ENCODE results near the gene SNTG2. TPM values are rescaled to one million over a fixed set of nuclear protein-coding genes. Genes with fewer than 3 reads are reported as not detected.

The SNTG2 gene
- polyA plus RNA-seq, 2 donors: 0.26 to 0.33 TPM

DNA sequence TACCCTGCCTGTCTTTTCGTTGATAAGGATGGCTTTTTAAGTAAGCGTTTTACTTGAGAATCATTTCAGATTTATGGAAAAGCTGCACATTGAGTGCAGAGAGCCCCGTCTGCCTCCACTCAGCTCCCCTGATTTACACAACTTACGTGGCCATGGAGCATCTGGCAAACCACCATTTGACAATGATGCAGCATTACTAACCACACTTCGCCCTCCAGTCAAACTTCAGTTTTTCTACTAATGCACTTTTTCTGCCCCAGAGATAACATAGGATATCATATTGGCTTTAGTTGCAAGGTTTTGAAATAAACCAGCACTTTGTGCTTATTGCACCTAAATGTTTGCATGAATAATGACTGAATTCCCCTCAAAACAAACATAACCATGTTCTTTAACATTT lies 297.5 kb downstream of the SNTG2 start:
- no peak overlapping the region for H3K4me3 ChIP-seq (ENCODE audit: low read depth in 1 of 2, low read length in 2 of 2)
- H3K27ac ChIP-seq (ENCODE audit: low read depth in 2 of 2, low read length in 1 of 2): no peak overlapping the region
- H3K9me3 ChIP-seq (ENCODE audit: control insufficient read depth in 2 of 2, insufficient read depth in 1 of 2, low read depth in 1 of 2, low read length in 1 of 2): peaks cover 0 to 5% of the 10 kb centered on the region in 2 donors
- H3K27me3 ChIP-seq (ENCODE audit: control insufficient read depth in 1 of 2, insufficient read depth in 2 of 2, low read length in 2 of 2): no peaks in the 10 kb centered on the region
- WGBS, 2 donors: 70 to 72% methylated on average over 5 of the region's 5 CpGs
- no peaks in the 10 kb centered on the region for H3K4me1 ChIP-seq (ENCODE audit: control insufficient read depth in 2 of 2, insufficient read depth in 2 of 2, low read length in 1 of 2)
- no peaks in the 10 kb centered on the region for H3K36me3 ChIP-seq (ENCODE audit: control insufficient read depth in 2 of 2, insufficient read depth in 2 of 2, low read length in 1 of 2)

DNA sequence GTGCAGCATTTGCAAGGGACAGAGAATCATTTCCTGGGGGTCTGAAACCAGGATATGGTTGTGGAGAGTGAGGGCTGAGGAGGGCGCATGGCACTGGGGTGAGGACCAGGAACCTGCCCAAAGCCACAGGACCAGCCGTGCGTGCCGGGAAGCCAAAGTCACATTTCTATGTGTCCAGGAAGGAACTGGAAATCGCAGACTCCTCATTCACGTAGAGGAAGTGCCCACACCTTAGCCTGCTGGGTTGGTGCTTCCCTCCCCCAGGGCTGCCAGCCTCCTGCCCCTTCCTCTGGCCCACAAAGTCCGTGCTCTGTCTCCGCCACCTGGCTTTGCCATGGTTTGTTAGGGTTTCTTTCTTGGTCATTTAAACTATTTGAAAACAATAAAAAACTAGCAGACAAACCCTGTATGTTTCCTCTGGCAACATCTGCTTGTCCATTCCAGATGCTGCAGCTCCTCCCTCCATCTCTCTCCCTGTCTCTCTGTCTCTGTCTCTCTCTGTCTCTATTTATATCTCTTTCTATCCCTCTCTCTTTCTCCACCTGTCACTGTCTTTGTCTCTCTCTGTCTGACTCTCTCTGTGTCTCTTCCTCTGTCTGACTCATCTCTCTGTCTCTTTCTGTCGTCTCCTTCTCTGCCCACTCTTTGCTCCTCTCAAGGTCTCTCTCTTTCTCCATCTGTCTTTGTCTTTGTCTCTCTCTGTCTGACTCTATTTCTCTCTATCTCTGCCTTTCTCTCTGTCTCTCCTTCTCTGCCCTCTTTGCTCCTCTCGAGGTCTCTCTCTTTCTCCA lies 299.4 kb downstream of the SNTG2 start:
- H3K4me1 ChIP-seq (ENCODE audit: control insufficient read depth in 2 of 2, insufficient read depth in 2 of 2, low read length in 1 of 2): no peaks in the 10 kb centered on the region
- no peak overlapping the region for H3K4me3 ChIP-seq (ENCODE audit: low read depth in 1 of 2, low read length in 2 of 2)
- no peak overlapping the region for H3K27ac ChIP-seq (ENCODE audit: low read depth in 2 of 2, low read length in 1 of 2)
- H3K27me3 ChIP-seq (ENCODE audit: control insufficient read depth in 1 of 2, insufficient read depth in 2 of 2, low read length in 2 of 2): no peaks in the 10 kb centered on the region
- H3K9me3 ChIP-seq (ENCODE audit: control insufficient read depth in 2 of 2, insufficient read depth in 1 of 2, low read depth in 1 of 2, low read length in 1 of 2): peaks cover 0 to 5% of the 10 kb centered on the region in 2 donors
- no peaks in the 10 kb centered on the region for H3K36me3 ChIP-seq (ENCODE audit: control insufficient read depth in 2 of 2, insufficient read depth in 2 of 2, low read length in 1 of 2)
- WGBS, 2 donors: 63 to 68% methylated on average over 10 of the region's 10 CpGs

- Histone ChIP-seq H3K27me3 (ENCODE audit: control insufficient read depth in 1 of 2, insufficient read depth in 2 of 2, low read length in 2 of 2) (no peaks in the 10 kb centered on the region), H3K4me1 (ENCODE audit: control insufficient read depth in 2 of 2, insufficient read depth in 2 of 2, low read length in 1 of 2) (no peaks in the 10 kb centered on the region), H3K4me3 (ENCODE audit: low read depth in 1 of 2, low read length in 2 of 2) (no peak overlapping the region), H3K27ac (ENCODE audit: low read depth in 2 of 2, low read length in 1 of 2) (no peak overlapping the region), H3K9me3 (ENCODE audit: control insufficient read depth in 2 of 2, insufficient read depth in 1 of 2, low read depth in 1 of 2, low read length in 1 of 2) (peaks cover 0 to 5% of the 10 kb centered on the region in 2 donors), H3K36me3 (ENCODE audit: control insufficient read depth in 2 of 2, insufficient read depth in 2 of 2, low read length in 1 of 2) (no peaks in the 10 kb centered on the region)
- whole genome bisulfite sequencing, 2 donors: 89 to 90% methylated on average over 5 of the region's 5 CpGs
Observed at GRCh38 chr2:1251520-1251919, 300.9 kb downstream of the SNTG2 start.

DNA sequence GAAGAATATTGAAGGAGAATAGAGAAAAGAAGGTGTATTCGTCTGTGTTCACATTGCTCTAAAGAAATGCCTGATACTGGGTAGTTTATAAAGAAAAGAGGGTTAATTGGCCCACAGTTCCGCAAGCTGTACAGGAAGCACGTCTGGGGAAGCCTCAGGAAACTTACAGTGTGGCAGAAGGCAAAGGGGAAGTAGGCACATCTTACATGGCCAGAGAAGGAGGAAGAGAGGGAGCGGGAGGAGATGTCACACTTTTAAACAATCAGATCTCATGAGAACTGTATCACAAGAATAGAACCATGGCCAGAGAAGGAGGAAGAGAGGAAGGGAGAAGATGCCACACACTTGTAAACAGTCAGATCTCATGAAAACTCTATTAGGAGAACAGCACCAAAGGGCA lies 303.0 kb downstream of the SNTG2 start:
- Histone ChIP-seq H3K4me1 (ENCODE audit: control insufficient read depth in 2 of 2, insufficient read depth in 2 of 2, low read length in 1 of 2) (no peaks in the 10 kb centered on the region), H3K27ac (ENCODE audit: low read depth in 2 of 2, low read length in 1 of 2) (no peak overlapping the region), H3K9me3 (ENCODE audit: control insufficient read depth in 2 of 2, insufficient read depth in 1 of 2, low read depth in 1 of 2, low read length in 1 of 2) (peaks cover 0 to 5% of the 10 kb centered on the region in 2 donors), H3K4me3 (ENCODE audit: low read depth in 1 of 2, low read length in 2 of 2) (no peak overlapping the region), H3K27me3 (ENCODE audit: control insufficient read depth in 1 of 2, insufficient read depth in 2 of 2, low read length in 2 of 2) (no peaks in the 10 kb centered on the region), H3K36me3 (ENCODE audit: control insufficient read depth in 2 of 2, insufficient read depth in 2 of 2, low read length in 1 of 2) (no peaks in the 10 kb centered on the region)
- WGBS, 2 donors: 61 to 67% methylated on average over 4 of the region's 4 CpGs

- no peaks in the 10 kb centered on the region for H3K27me3 ChIP-seq (ENCODE audit: control insufficient read depth in 1 of 2, insufficient read depth in 2 of 2, low read length in 2 of 2)
- peaks cover 0 to 5% of the 10 kb centered on the region in 2 donors for H3K9me3 ChIP-seq (ENCODE audit: control insufficient read depth in 2 of 2, insufficient read depth in 1 of 2, low read depth in 1 of 2, low read length in 1 of 2)
- no peak overlapping the region for H3K4me3 ChIP-seq (ENCODE audit: low read depth in 1 of 2, low read length in 2 of 2)
- H3K4me1 ChIP-seq (ENCODE audit: control insufficient read depth in 2 of 2, insufficient read depth in 2 of 2, low read length in 1 of 2): no peaks in the 10 kb centered on the region
- no peak overlapping the region for H3K27ac ChIP-seq (ENCODE audit: low read depth in 2 of 2, low read length in 1 of 2)
- H3K36me3 ChIP-seq (ENCODE audit: control insufficient read depth in 2 of 2, insufficient read depth in 2 of 2, low read length in 1 of 2): no peaks in the 10 kb centered on the region
- WGBS, 2 donors: 73% methylated on average over 18 of the region's 18 CpGs
Observed at GRCh38 chr2:1254662-1255343, 304.2 kb downstream of the SNTG2 start.

DNA sequence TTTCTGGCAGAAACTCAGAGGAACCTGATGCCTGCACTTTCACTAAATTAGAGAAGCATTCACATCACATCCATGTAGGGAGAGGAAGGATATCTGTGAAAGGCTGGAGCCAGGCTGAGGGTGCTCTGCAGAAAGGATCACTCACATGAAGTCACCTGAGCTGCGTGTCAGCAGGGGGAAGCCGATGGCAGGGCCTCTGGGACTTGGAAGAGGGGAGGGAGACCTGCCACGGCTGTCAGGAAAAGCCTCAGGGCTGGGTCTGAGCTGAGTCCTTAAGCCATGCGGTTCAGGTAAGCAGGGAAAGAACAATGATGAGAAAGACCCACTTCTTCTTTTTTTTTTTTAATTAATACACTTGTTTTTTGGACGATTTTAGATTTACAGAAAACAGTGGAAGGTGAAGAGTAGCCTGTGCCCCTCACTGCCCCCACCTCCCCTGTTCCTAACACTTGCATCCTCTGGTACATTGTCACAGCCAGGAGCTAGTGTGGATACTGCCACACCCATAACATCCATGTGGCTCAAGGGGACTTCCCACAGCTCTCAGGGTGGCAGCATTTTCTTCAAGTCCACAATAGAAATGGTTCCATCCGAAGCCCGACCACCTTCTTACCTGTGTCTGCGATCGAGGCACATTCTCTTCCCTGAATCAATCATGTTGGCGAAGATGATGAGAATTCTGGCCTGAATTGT lies 306.1 kb downstream of the SNTG2 start:
- H3K27ac ChIP-seq (ENCODE audit: low read depth in 2 of 2, low read length in 1 of 2): no peak overlapping the region
- H3K9me3 ChIP-seq (ENCODE audit: control insufficient read depth in 2 of 2, insufficient read depth in 1 of 2, low read depth in 1 of 2, low read length in 1 of 2): no peaks in the 10 kb centered on the region
- H3K27me3 ChIP-seq (ENCODE audit: control insufficient read depth in 1 of 2, insufficient read depth in 2 of 2, low read length in 2 of 2): no peaks in the 10 kb centered on the region
- H3K36me3 ChIP-seq (ENCODE audit: control insufficient read depth in 2 of 2, insufficient read depth in 2 of 2, low read length in 1 of 2): no peaks in the 10 kb centered on the region
- WGBS, 2 donors: 66 to 72% methylated on average over 10 of the region's 10 CpGs
- H3K4me3 ChIP-seq (ENCODE audit: low read depth in 1 of 2, low read length in 2 of 2): no peak overlapping the region
- H3K4me1 ChIP-seq (ENCODE audit: control insufficient read depth in 2 of 2, insufficient read depth in 2 of 2, low read length in 1 of 2): no peaks in the 10 kb centered on the region

- Histone ChIP-seq H3K27ac (ENCODE audit: low read depth in 2 of 2, low read length in 1 of 2) (no peak overlapping the region), H3K36me3 (ENCODE audit: control insufficient read depth in 2 of 2, insufficient read depth in 2 of 2, low read length in 1 of 2) (no peaks in the 10 kb centered on the region), H3K4me3 (ENCODE audit: low read depth in 1 of 2, low read length in 2 of 2) (no peak overlapping the region), H3K27me3 (ENCODE audit: control insufficient read depth in 1 of 2, insufficient read depth in 2 of 2, low read length in 2 of 2) (no peaks in the 10 kb centered on the region), H3K9me3 (ENCODE audit: control insufficient read depth in 2 of 2, insufficient read depth in 1 of 2, low read depth in 1 of 2, low read length in 1 of 2) (no peaks in the 10 kb centered on the region), H3K4me1 (ENCODE audit: control insufficient read depth in 2 of 2, insufficient read depth in 2 of 2, low read length in 1 of 2) (no peaks in the 10 kb centered on the region)
- WGBS, 2 donors: 78 to 79% methylated on average over 11 of the region's 11 CpGs
Observed at GRCh38 chr2:1257334-1257733, 306.7 kb downstream of the SNTG2 start.

- no peak overlapping the region for H3K4me3 ChIP-seq (ENCODE audit: low read depth in 1 of 2, low read length in 2 of 2)
- no peaks in the 10 kb centered on the region for H3K36me3 ChIP-seq (ENCODE audit: control insufficient read depth in 2 of 2, insufficient read depth in 2 of 2, low read length in 1 of 2)
- H3K9me3 ChIP-seq (ENCODE audit: control insufficient read depth in 2 of 2, insufficient read depth in 1 of 2, low read depth in 1 of 2, low read length in 1 of 2): no peaks in the 10 kb centered on the region
- 83 to 85% methylated on average over 9 of the region's 9 CpGs for WGBS, 2 donors
- H3K4me1 ChIP-seq (ENCODE audit: control insufficient read depth in 2 of 2, insufficient read depth in 2 of 2, low read length in 1 of 2): no peaks in the 10 kb centered on the region
- no peak overlapping the region for H3K27ac ChIP-seq (ENCODE audit: low read depth in 2 of 2, low read length in 1 of 2)
- H3K27me3 ChIP-seq (ENCODE audit: control insufficient read depth in 1 of 2, insufficient read depth in 2 of 2, low read length in 2 of 2): peaks cover 0 to 2% of the 10 kb centered on the region in 2 donors
Observed at GRCh38 chr2:1259746-1260145, 309.1 kb downstream of the SNTG2 start.

DNA sequence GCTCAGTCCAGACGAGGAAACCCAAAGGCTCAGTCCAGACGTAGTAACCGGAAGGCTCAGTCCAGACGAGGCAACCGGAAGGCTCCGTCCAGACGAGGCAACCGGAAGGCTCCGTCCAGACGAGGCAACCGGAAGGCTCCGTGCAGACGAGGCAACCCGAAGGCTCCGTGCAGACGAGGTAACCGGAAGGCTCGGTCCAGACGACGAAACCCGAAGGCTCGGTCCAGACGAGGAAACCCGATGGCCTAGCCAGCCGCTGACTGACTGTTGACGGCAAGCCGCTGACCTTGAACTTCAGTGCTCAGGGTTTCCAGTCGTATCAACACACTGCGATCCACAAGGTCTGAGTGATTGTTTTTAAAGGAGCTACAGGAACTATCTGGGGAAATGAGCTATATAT lies 312.0 kb downstream of the SNTG2 start:
- H3K27me3 ChIP-seq (ENCODE audit: control insufficient read depth in 1 of 2, insufficient read depth in 2 of 2, low read length in 2 of 2): peaks cover 0 to 2% of the 10 kb centered on the region in 2 donors
- WGBS, 2 donors: 91 to 93% methylated on average over 29 of the region's 29 CpGs
- no peak overlapping the region for H3K27ac ChIP-seq (ENCODE audit: low read depth in 2 of 2, low read length in 1 of 2)
- H3K9me3 ChIP-seq (ENCODE audit: control insufficient read depth in 2 of 2, insufficient read depth in 1 of 2, low read depth in 1 of 2, low read length in 1 of 2): peaks cover 0 to 2% of the 10 kb centered on the region in 2 donors
- no peaks in the 10 kb centered on the region for H3K36me3 ChIP-seq (ENCODE audit: control insufficient read depth in 2 of 2, insufficient read depth in 2 of 2, low read length in 1 of 2)
- no peak overlapping the region for H3K4me3 ChIP-seq (ENCODE audit: low read depth in 1 of 2, low read length in 2 of 2)
- no peaks in the 10 kb centered on the region for H3K4me1 ChIP-seq (ENCODE audit: control insufficient read depth in 2 of 2, insufficient read depth in 2 of 2, low read length in 1 of 2)
